Liver (tissue), 9 donors: Measurements from ENCODE around the gene PCAT7. TPM values are rescaled to one million over a fixed set of nuclear protein-coding genes. Genes with fewer than 3 reads are reported as not detected.
"Not testable (repeated sequence)": the region's sequence is repeated elsewhere in the genome, so short reads cannot be mapped to it uniquely, and the experiment has no call there.

Experiments
- DNase-seq: peaks from one replicate; pipeline ENCODE4 v3.0.0-alpha.2; 2017; ENCODE audit warnings: low spot score
- H3K27ac ChIP-seq, 2 donors: one replicate each; pipeline ENCODE4 v1.7.0; 2013; ENCODE audit warnings: inconsistent platforms in 2 of 2, low read length in 2 of 2, control low read depth in 1 of 2, low read depth in 1 of 2, mild to moderate bottlenecking in 1 of 2
- H3K27me3 ChIP-seq, 4 donors: one replicate each; pipeline versions ENCODE4 v1.6.1 to v1.7.0; 2013; ENCODE audit warnings: low read length in 3 of 4, inconsistent platforms in 1 of 4, mild to moderate bottlenecking in 1 of 4, moderate library complexity in 1 of 4; ENCODE audit not compliant: control insufficient read depth in 4 of 4, insufficient read depth in 4 of 4
- H3K36me3 ChIP-seq, 4 donors: one replicate each; pipeline versions ENCODE4 v1.6.1 to v1.7.0; 2013; ENCODE audit warnings: low read length in 3 of 4, mild to moderate bottlenecking in 3 of 4, low read depth in 1 of 4, moderate library complexity in 1 of 4; ENCODE audit not compliant: control insufficient read depth in 4 of 4, insufficient read depth in 3 of 4
- H3K4me1 ChIP-seq, 4 donors: one replicate each; pipeline versions ENCODE4 v1.6.1 to v1.7.0; 2013; ENCODE audit warnings: low read length in 3 of 4, mild to moderate bottlenecking in 3 of 4, moderate library complexity in 1 of 4; ENCODE audit not compliant: control insufficient read depth in 4 of 4, insufficient read depth in 4 of 4
- H3K4me3 ChIP-seq, 3 donors: one replicate each; pipeline versions ENCODE4 v1.6.1 to v1.7.0; 2013; ENCODE audit warnings: low read length in 3 of 3, control low read depth in 1 of 3, low read depth in 1 of 3, mild to moderate bottlenecking in 1 of 3
- H3K9ac ChIP-seq, 2 donors: one replicate each; pipeline ENCODE4 v1.7.0; 2013; ENCODE audit warnings: low read length in 2 of 2, mild to moderate bottlenecking in 2 of 2, moderate library complexity in 2 of 2, control low read depth in 1 of 2, low read depth in 1 of 2
- H3K9me3 ChIP-seq, 4 donors: one replicate each; pipeline versions ENCODE4 v1.6.1 to v1.7.0; 2013; ENCODE audit warnings: low read length in 3 of 4; ENCODE audit not compliant: control insufficient read depth in 4 of 4
- ATF3 ChIP-seq: IDR thresholded peaks from 2 replicates; pipeline ENCODE4 v1.6.1; 2016; ENCODE audit warnings: antibody characterized with exemption
- CTCF ChIP-seq: fragments of 150-350 bp; IDR thresholded peaks from 2 replicates; pipeline ENCODE4 v1.5.1; 2017; ENCODE audit warnings: improper control_type of control experiment, low read depth, low read length; ENCODE audit not compliant: missing input control
- EGR1 ChIP-seq, 2 donors: IDR thresholded peaks; 2 replicates each; pipeline ENCODE4 v1.6.1; 2016 to 2018; ENCODE audit warnings: antibody characterized with exemption in 2 of 2, low read depth in 2 of 2
- FOXA2 ChIP-seq: IDR thresholded peaks from 2 replicates; pipeline ENCODE4 v1.6.1; 2016; ENCODE audit warnings: antibody characterized with exemption
- GABPA ChIP-seq, 2 donors: IDR thresholded peaks in 1 of 2; conservative IDR thresholded peaks in 1 of 2; 2 replicates each; pipeline ENCODE4 v1.6.1; 2016; ENCODE audit warnings: antibody characterized with exemption in 2 of 2, mild to moderate bottlenecking in 1 of 2, moderate library complexity in 1 of 2
- HNF4A ChIP-seq, 2 donors: conservative IDR thresholded peaks; 2 replicates each; pipeline ENCODE4 v1.6.1; 2016; ENCODE audit warnings: antibody characterized with exemption in 2 of 2, mild to moderate bottlenecking in 2 of 2
- HNF4G ChIP-seq: IDR thresholded peaks from 2 replicates; pipeline ENCODE4 v1.6.1; 2016; ENCODE audit warnings: antibody characterized with exemption
- JUND ChIP-seq, 2 donors: IDR thresholded peaks; 2 replicates each; pipeline ENCODE4 v1.6.1; 2016; ENCODE audit warnings: antibody characterized with exemption in 2 of 2
- MAX ChIP-seq: IDR thresholded peaks from 2 replicates; pipeline ENCODE4 v1.6.1; 2016; ENCODE audit warnings: antibody characterized with exemption
- RAD21 ChIP-seq, 2 donors: IDR thresholded peaks; 2 replicates each; pipeline ENCODE4 v1.6.1; 2016; ENCODE audit warnings: antibody characterized with exemption in 2 of 2, mild to moderate bottlenecking in 2 of 2
- REST ChIP-seq: IDR thresholded peaks from 2 replicates; pipeline ENCODE4 v1.6.1; 2016; ENCODE audit warnings: antibody characterized with exemption, mild to moderate bottlenecking
- RXRA ChIP-seq, 2 donors: IDR thresholded peaks; 2 replicates each; pipeline ENCODE4 v1.6.1; 2017 to 2018; ENCODE audit warnings: antibody characterized with exemption in 2 of 2, mild to moderate bottlenecking in 1 of 2
- TAF1 ChIP-seq: conservative IDR thresholded peaks from 2 replicates; pipeline ENCODE4 v1.6.1; 2016; ENCODE audit warnings: antibody characterized with exemption, mild to moderate bottlenecking
- YY1 ChIP-seq: IDR thresholded peaks from 2 replicates; pipeline ENCODE4 v1.6.1; 2016; ENCODE audit warnings: antibody characterized with exemption, mild to moderate bottlenecking
- WGBS: extraction: QIAGEN DNeasy Blood & Tissue Kit; methylation state at CpG from one replicate; pipeline ENCODE4 v1.1.7; 2013; 5-methylcytosine and 5-hydroxymethylcytosine counted together
- polyA plus RNA-seq, 2 donors: library from polyadenylated mRNA; stranded (reverse) in 1 of 2; unstranded in 1 of 2; fragments of 200-250 nt in 1 of 2; fragments of >200 nt in 1 of 2; fragmentation: Nextera tagmentation in 1 of 2; extraction: Ambion mirVana in 1 of 2; gene quantifications; one replicate each; pipeline versions ENCODE4 v1.2.1 to v1.2.3, GENCODE V29; 2013 to 2015
- total RNA-seq, 2 donors: library from RNA; depleted of rRNA; stranded (reverse); fragments of >200 nt; gene quantifications; one replicate each; pipeline ENCODE4 v1.2.3, GENCODE V29; 2014
- donor health status: healthy.
- donor health status: healthy.
- donor health status: healthy.
- donor health status: healthy.
- donor health status: healthy.

Gene PCAT7
- total and polyA plus RNA-seq, 4 donors: 0.19 to 0.95 (median 0.69) TPM

GRCh38 chr9:94588681-94589080, 33.8 kb downstream of the PCAT7 start (continued):
- no peak for TF ChIP-seq JUND (IDR thresholded peaks at IDR 0.05)
- no peak for TF ChIP-seq TAF1
- no peak for TF ChIP-seq YY1
- no peak for TF ChIP-seq RAD21 (IDR thresholded peaks at IDR 0.05)
- TF ChIP-seq REST: no peak
- TF ChIP-seq HNF4A (conservative IDR thresholded peaks at IDR 0.05): no peak

- not testable (repeated sequence) for H3K36me3 ChIP-seq, H3K27ac ChIP-seq, H3K27me3 ChIP-seq, DNase-seq, H3K4me3 ChIP-seq, H3K4me1 ChIP-seq, H3K9me3 ChIP-seq, H3K9ac ChIP-seq
- 84% methylated on average over 35 of the region's 38 CpGs for WGBS
Observed at GRCh38 chr9:94591046-94591545, 36.2 kb downstream of the PCAT7 start.

GRCh38 chr9:94591876-94592275, 37.0 kb downstream of the PCAT7 start:
- Histone ChIP-seq H3K9me3 (no peaks in the 10 kb centered on the region), H3K27me3 (no peaks in the 10 kb centered on the region), H3K4me1 (peaks cover 0 to under 1% (median 0%) of the 10 kb centered on the region in 4 donors), H3K27ac (no peak overlapping the region), H3K4me3 (no peak overlapping the region), H3K36me3 (no peaks in the 10 kb centered on the region), H3K9ac (no peak overlapping the region)
- DNase-seq: no peak
- WGBS: 95% methylated on average over 8 of the region's 8 CpGs
- TF ChIP-seq HNF4G (no peak), HNF4A (conservative IDR thresholded peaks at IDR 0.05) (no peak), RXRA (IDR thresholded peaks at IDR 0.05) (no peak), MAX (no peak), EGR1 (IDR thresholded peaks at IDR 0.05; ENCODE audit: low read depth in 2 of 2) (no peak), CTCF (no peak), FOXA2 (no peak), GABPA (IDR thresholded peaks at IDR 0.05 in 1 of 2, conservative IDR thresholded peaks at IDR 0.05 in 1 of 2) (no peak), ATF3 (no peak)

- H3K27me3 ChIP-seq, H3K27ac ChIP-seq, H3K36me3 ChIP-seq, H3K4me1 ChIP-seq, DNase-seq, H3K9ac ChIP-seq, H3K9me3 ChIP-seq, H3K4me3 ChIP-seq: not testable (repeated sequence)
- WGBS: 81% methylated on average over 7 of the region's 7 CpGs
Observed at GRCh38 chr9:94592683-94593082, 37.8 kb downstream of the PCAT7 start.
